ENCODE data around the gene MLH3. TPM values are rescaled to one million over a fixed set of nuclear protein-coding genes. Genes with fewer than 3 reads are reported as not detected.

Gene MLH3
- total and polyA plus RNA-seq, 2 of the 13 experiments (the other 11 are each of a cell fraction or from before 2014, with no cell fraction given), result 14.4 to 24.8 TPM

DNA sequence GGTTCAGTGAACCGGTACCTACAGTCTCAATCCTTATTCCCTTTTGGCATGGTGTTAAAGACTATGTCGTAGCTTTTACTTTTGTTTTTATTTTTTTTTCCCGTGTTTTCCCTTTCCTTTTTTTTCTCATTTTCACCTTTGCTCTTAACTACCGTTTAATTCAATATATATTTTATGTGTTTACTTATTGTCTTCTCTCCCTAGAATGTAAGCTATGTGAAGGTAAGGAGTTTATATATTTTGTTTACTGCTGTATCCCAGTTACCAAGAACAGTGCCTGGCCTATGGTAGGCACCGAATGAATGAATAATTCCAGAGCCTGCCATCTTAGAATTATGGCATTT is 261 bp upstream of the MLH3 start (continued):
- no peak; the same call in 1 of the 2 replicates for TF ChIP-seq KAT8 (CRISPR knock-in tag; IDR thresholded peaks at IDR 0.05)
- TF ChIP-seq, protein P1, sequence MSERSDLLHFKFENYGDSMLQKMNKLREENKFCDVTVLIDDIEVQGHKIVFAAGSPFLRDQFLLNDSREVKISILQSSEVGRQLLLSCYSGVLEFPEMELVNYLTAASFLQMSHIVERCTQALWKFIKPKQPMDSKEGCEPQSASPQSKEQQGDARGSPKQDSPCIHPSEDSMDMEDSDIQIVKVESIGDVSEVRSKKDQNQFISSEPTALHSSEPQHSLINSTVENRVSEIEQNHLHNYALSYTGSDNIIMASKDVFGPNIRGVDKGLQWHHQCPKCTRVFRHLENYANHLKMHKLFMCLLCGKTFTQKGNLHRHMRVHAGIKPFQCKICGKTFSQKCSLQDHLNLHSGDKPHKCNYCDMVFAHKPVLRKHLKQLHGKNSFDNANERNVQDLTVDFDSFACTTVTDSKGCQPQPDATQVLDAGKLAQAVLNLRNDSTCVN (CRISPR knock-in tag; IDR thresholded peaks at IDR 0.05; ENCODE audit: borderline replicate concordance), result no peak
- no peak for TF ChIP-seq ZBTB42 (CRISPR knock-in tag; IDR thresholded peaks at IDR 0.05)
- TF ChIP-seq LCORL (IDR thresholded peaks at IDR 0.05), result no peak
- TF ChIP-seq LCORL (CRISPR knock-in tag; IDR thresholded peaks at IDR 0.05), result 0 out of 2 replicates have a peak, but pooled peaks have one; percentile 8
- TF ChIP-seq, protein P2, sequence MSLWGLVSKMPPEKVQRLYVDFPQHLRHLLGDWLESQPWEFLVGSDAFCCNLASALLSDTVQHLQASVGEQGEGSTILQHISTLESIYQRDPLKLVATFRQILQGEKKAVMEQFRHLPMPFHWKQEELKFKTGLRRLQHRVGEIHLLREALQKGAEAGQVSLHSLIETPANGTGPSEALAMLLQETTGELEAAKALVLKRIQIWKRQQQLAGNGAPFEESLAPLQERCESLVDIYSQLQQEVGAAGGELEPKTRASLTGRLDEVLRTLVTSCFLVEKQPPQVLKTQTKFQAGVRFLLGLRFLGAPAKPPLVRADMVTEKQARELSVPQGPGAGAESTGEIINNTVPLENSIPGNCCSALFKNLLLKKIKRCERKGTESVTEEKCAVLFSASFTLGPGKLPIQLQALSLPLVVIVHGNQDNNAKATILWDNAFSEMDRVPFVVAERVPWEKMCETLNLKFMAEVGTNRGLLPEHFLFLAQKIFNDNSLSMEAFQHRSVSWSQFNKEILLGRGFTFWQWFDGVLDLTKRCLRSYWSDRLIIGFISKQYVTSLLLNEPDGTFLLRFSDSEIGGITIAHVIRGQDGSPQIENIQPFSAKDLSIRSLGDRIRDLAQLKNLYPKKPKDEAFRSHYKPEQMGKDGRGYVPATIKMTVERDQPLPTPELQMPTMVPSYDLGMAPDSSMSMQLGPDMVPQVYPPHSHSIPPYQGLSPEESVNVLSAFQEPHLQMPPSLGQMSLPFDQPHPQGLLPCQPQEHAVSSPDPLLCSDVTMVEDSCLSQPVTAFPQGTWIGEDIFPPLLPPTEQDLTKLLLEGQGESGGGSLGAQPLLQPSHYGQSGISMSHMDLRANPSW (CRISPR knock-in tag; IDR thresholded peaks at IDR 0.05; ENCODE audit: borderline replicate concordance), result no peak; the same call in 1 of the 2 replicates
- no peak for TF ChIP-seq REL (CRISPR knock-in tag; conservative IDR thresholded peaks at IDR 0.05)
- TF ChIP-seq, protein P3, sequence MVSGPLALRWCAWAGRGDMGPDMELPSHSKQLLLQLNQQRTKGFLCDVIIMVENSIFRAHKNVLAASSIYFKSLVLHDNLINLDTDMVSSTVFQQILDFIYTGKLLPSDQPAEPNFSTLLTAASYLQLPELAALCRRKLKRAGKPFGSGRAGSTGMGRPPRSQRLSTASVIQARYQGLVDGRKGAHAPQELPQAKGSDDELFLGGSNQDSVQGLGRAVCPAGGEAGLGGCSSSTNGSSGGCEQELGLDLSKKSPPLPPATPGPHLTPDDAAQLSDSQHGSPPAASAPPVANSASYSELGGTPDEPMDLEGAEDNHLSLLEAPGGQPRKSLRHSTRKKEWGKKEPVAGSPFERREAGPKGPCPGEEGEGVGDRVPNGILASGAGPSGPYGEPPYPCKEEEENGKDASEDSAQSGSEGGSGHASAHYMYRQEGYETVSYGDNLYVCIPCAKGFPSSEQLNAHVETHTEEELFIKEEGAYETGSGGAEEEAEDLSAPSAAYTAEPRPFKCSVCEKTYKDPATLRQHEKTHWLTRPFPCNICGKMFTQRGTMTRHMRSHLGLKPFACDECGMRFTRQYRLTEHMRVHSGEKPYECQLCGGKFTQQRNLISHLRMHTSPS (CRISPR knock-in tag; IDR thresholded peaks at IDR 0.05; ENCODE audit: low read depth), result no peak
- TF ChIP-seq SPEN (CRISPR knock-in tag; IDR thresholded peaks at IDR 0.05; ENCODE audit: low read depth), result no peak
- TF ChIP-seq ZFX (CRISPR knock-in tag; IDR thresholded peaks at IDR 0.05; ENCODE audit: low read depth), result no peak
- TF ChIP-seq KDM2A (CRISPR knock-in tag; IDR thresholded peaks at IDR 0.05; ENCODE audit: borderline replicate concordance, low read depth), result no peak; the same call in 1 of the 2 replicates
- no peak for TF ChIP-seq POLR2AphosphoS2 (IDR thresholded peaks at IDR 0.05; ENCODE audit: low read depth, low read length)
- no peak for TF ChIP-seq SP5 (CRISPR knock-in tag; IDR thresholded peaks at IDR 0.05; ENCODE audit: borderline replicate concordance, low read depth)
- TF ChIP-seq, protein P4, sequence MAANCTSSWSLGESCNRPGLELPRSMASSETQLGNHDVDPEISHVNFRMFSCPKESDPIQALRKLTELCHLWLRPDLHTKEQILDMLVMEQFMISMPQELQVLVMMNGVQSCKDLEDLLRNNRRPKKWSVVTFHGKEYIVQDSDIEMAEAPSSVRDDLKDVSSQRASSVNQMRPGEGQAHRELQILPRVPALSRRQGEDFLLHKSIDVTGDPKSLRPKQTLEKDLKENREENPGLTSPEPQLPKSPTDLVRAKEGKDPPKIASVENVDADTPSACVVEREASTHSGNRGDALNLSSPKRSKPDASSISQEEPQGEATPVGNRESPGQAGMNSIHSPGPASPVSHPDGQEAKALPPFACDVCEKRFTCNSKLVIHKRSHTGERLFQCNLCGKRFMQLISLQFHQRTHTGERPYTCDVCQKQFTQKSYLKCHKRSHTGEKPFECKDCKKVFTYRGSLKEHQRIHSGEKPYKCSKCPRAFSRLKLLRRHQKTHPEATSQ (CRISPR knock-in tag; IDR thresholded peaks at IDR 0.05; ENCODE audit: borderline replicate concordance), result 0 out of 2 replicates have a peak, but pooled peaks have one; percentile 3
- no peak for TF ChIP-seq SP1 (IDR thresholded peaks at IDR 0.05)
- TF ChIP-seq SP1 (CRISPR knock-in tag; IDR thresholded peaks at IDR 0.05), result no peak
- TF ChIP-seq, protein P5, sequence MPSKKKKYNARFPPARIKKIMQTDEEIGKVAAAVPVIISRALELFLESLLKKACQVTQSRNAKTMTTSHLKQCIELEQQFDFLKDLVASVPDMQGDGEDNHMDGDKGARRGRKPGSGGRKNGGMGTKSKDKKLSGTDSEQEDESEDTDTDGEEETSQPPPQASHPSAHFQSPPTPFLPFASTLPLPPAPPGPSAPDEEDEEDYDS (CRISPR knock-in tag; IDR thresholded peaks at IDR 0.05), result no peak
- TF ChIP-seq ZNF674 (CRISPR knock-in tag; IDR thresholded peaks at IDR 0.05; ENCODE audit: low read depth), result no peak
- no peak for TF ChIP-seq ZNF605 (CRISPR knock-in tag; IDR thresholded peaks at IDR 0.05)
- TF ChIP-seq, protein P6, sequence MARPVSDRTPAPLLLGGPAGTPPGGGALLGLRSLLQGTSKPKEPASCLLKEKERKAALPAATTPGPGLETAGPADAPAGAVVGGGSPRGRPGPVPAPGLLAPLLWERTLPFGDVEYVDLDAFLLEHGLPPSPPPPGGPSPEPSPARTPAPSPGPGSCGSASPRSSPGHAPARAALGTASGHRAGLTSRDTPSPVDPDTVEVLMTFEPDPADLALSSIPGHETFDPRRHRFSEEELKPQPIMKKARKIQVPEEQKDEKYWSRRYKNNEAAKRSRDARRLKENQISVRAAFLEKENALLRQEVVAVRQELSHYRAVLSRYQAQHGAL (CRISPR knock-in tag; IDR thresholded peaks at IDR 0.05; ENCODE audit: not compliant biosample characterization), result no peak
- no peak for TF ChIP-seq FOXP1 (IDR thresholded peaks at IDR 0.05)
- TF ChIP-seq FOXP1 (CRISPR knock-in tag; IDR thresholded peaks at IDR 0.05), result no peak
- TF ChIP-seq CENPX (CRISPR knock-in tag; IDR thresholded peaks at IDR 0.05), result no peak

Data from HepG2 (cell line).